Stimulated activated naive CD4-positive, alpha-beta T cell (primary cell): ENCODE results near the gene TXNDC11.

Experiments
- DNase-seq, 6 experiments: peaks; one replicate each; lab custom pipeline; 2025; lab: John Stamatoyannopoulos, UW

The TXNDC11 gene

GRCh38 chr16:11655655-11656054 is 87.0 kb downstream of the TXNDC11 start:
- no peak for DNase-seq

GRCh38 chr16:11651796-11652195 is 90.9 kb downstream of the TXNDC11 start:
- no peak for DNase-seq

DNA sequence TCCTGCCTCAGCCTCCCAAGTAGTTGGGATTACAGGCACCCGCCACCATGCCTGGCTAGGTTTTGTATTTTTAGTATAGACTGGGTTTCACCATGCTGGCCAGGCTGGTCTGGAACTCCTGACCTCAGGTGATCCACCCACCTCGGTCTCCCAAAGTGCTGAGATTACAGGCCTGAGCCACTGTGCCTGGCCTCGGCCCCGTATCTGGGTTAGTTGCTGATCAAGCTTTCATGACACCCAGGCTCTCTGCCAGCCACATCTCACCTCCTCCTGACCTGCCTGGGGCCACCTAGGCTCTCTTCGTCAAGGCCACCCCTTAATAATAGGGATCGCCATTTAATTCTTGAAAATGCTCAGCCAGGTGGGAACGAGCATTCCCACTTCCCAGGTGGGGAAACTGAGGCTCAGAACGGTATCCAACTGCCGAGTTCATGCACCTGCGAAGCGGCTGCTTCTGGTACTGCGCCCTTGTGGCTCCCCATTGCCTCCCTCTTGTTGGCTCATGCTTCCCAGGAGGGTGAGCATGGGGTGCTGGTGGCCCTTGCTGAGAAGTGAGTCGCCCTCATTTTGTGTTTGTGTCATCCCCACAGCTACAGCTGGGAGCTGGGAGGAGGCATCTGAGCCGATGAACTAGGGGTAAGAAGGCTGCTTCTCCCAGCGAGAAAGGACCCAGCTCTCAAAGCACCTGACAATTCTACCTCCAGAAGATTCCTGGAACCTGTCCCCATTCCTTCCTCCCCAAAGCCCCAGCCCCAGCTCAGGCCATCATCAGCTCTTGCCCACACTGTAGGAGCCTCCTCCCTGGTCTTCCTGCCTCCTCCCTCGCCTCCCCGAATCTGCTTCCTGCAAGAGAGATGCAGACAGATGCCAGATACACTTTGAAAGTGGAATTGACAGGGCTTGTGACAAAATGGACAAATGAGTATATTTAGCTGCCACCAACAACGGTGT is 91.7 kb downstream of the TXNDC11 start:
- DNase-seq = no peak

DNA sequence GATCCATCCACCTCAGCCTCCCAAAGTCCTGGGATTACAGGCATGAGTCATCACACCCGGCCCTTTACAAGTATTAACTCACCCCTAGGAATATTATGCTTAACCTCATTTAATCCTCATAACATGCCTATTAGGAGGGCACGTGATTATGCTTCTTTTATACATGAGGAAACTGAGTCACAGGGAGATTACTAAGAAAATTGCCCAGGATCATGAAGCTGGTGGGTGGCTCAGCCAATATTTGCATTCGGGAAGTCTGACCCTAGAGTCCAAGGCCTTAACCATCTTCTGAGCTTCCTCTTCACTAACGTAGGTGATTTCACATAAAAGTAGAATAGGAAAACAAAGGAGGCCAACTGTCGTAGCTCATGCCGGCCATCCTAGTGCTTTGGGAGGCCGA is 93.4 kb downstream of the TXNDC11 start:
- DNase-seq = no peak

DNA sequence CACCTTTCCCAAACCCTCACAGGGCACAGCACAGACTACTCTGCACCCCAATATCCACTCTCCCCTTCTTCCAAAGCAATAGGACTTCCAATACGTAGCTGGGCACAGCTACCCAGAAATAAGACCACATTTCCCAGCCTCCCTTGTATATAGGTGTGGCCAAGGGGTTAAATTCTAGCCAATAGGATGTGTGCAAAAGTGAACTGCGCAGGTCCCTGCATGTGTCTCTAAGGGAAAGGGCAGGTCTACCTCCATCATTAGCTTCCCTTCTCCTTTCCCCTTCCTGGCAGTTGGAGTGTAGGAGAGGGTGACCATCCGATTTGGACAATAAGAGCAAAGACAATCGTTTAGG is 99.9 kb downstream of the TXNDC11 start:
- no peak for DNase-seq

DNA sequence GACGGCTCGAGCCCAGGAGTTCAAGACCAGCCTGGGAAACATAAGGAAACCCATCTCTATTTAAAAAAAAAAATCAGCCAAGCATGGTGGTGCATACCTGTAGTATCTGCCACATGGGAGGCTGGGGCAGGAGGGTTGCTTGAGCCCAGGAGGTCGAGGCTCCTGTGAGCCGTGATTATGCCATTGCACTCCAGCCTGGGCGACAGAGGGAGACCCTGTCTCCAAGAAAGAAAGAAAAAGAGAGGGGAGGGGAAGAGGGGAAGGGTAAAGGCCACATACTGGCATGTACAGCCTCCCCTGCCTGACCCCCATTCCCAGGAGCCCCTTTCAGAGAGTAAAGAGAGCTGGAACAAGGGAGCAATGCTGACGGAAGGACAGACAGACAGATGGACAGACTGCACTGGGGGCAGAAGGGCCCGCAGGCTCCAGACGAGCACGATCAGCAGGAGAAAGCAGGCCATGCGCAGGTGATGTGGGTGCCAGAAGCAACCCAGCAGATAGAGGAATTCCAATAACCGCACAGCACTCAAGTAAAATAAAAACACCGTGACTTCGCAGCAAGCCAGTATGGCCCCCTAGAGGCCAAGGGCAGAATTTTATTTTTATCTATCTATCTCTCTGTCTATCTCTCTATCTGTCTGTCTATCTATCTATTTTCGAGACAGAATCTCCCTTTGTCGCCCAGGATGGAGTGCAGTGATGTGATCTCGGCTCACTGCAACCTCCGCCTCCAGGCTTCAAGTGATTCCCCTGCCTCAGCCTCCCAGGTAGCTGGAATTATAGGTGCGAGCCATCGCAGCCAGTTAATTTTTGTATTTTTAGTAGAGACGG is 101.5 kb downstream of the TXNDC11 start:
- DNase-seq = peak; percentile 13 to 76 (median 38)

- DNase-seq = no peak
Measured at GRCh38 chr16:11639925-11640899, 102.4 kb downstream of the TXNDC11 start.

GRCh38 chr16:11639008-11639562 is 103.6 kb downstream of the TXNDC11 start:
- DNase-seq = no peak

- no peak for DNase-seq
Measured at GRCh38 chr16:11638140-11638539, 104.5 kb downstream of the TXNDC11 start.

DNA sequence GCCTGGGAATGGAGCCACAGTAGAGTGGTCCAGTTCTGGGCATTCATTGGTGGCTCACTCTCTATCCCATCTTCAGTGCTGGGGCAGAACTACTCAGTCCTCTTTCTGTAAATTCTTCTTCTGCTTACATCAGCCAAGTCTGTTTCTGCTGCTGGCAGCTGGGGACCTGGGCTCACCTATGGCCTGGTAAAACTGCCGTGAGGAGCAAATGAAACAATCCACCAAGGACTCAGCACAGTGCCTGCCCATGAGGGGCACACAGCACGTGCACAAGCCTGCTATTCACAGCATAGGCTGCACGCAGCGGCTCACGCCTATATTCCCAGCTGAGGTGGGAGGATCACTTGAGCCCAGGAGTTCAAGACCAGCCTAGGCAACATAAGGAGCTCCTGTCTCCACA is 105.3 kb downstream of the TXNDC11 start:
- DNase-seq = no peak

DNA sequence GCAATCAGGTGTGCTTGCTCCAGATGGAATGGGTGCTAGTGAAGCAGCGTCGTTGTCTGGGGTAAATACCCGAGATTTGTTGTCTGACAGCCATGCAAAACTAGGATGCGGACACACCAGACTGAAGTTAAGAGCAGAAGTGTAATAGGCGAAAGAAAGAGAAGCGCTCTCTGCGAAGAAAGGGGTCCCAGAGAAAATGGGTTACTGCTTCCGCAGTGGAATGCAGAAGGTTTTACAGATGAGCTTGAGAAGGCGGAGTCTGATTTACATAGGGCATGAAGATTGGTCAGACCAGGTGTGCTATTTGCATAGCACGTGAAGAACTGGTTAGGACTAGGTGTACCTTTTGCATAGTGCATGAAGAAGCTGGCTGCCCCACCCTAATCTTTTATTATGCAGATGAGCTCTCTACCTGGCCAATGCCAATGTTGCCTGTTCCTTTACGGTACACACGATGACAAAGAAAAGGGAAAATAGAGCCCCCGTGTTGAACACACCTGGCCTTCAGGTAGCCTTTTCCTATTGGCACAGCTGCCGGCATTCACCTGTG is 106.4 kb downstream of the TXNDC11 start:
- peak in 1 of 6 experiments; percentile 12 for DNase-seq

DNA sequence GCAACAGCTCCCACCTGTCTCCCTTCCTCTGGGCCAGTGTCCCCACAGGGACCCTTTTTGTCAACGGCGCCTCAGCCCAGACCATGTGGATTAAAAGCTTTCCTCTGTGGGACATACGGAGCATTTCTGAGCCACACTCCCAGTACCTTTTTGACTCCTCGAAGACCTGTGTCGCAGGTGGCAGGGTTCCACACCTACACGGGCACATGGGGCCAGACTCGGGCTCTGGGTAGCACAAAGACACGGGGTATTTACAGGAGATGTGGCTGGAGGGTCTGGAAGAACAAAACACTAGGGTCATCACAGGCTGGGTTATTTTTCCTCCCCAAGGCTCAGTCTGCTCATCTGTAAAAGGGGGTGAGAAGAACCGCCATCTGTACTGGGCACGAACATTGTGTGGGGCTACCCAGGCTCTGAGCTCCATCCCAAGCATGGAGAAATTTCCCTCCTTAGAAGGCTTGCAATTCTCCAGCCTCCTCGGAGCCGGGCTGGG is 106.9 kb downstream of the TXNDC11 start:
- DNase-seq = no peak

DNA sequence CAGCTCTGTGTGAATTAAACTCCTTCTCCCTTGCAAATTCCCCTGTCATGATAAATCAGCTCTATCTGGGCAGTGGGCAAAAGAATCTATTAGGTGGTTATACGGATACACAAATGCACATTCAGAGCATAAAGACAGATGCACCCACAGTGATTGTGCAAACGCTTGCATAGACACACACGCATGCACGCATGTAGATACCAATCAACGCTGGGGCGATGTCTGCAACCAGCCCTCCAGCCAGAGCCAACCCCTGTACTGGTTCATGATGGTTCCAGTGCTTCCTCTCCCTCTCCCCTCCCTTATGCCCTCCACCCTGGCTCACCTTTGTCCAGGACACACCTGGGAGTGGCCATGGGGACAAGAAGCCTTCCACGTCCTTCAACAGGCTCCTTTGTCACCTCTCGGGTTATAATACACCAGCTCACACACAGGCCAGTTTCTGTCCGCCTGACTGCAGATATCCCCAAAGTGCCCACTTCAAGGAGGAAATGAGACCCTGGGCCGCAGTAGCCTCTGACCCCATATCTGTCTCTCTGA is 107.5 kb downstream of the TXNDC11 start:
- DNase-seq = no peak

GRCh38 chr16:11634312-11634711 is 108.3 kb downstream of the TXNDC11 start:
- no peak for DNase-seq

DNA sequence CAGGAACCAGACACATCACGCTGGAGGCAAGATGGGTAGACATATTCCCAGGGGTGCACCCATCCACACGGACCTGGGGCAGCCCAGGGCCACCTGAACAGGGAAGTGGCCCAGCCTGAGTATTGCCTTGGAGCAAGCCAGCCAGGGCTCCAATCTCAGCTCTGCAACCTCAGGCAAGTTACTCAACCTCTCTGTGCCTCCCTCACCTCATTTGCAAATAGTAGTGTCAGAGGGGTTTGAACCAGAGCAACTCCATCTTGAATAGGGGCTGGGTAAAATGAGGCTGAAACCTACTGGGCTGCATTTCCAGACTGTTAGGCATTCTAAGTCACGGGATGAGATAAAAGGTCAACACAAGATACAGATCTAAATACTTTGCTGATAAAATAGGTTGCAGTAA is 109.5 kb downstream of the TXNDC11 start:
- DNase-seq = no peak

GRCh38 chr16:11632455-11632939 is 110.2 kb downstream of the TXNDC11 start:
- no peak for DNase-seq

DNA sequence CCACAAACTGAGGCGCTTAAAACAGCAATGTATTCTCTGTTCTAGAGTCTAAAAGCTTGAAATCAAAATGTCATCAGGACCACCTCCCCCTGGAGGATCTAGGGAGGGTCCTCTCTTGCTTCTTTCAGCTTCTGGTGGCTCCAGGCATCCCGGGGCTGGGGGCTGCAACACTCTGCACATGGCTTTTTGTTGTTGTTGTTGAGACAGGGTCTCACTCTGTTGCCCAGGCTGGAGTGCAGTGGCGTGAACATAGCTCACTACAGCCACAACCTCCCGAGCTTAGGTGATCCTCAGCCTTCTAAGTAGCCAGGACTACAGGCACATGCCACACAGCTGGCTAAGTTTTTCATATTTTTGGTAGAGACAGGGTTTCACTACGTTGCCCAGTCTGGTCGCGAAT is 111.4 kb downstream of the TXNDC11 start:
- DNase-seq = no peak

GRCh38 chr16:11630768-11631056 is 111.9 kb downstream of the TXNDC11 start:
- no peak for DNase-seq

GRCh38 chr16:11630046-11630767 is 112.5 kb downstream of the TXNDC11 start:
- peak in 1 of 6 experiments; percentile 12 for DNase-seq
